GM12872 (cell line): ENCODE results near the gene DTNA.

ENCODE experiments used
- CTCF ChIP-seq: IDR thresholded peaks from 3 replicates; pipeline ENCODE4 v1.5.1; 2011; ENCODE audit warnings: low read depth, mild to moderate bottlenecking, low read length, moderate library complexity; ENCODE audit not compliant: insufficient read depth

The DTNA gene

GRCh38 chr18:34890486-34891085 is 180.5 kb downstream of the DTNA start:
- TF ChIP-seq CTCF = no peak

- TF ChIP-seq CTCF = no peak
Measured at GRCh38 chr18:34892379-34892778, 182.3 kb downstream of the DTNA start.

- no peak for TF ChIP-seq CTCF
Measured at GRCh38 chr18:34893239-34893638, 183.1 kb downstream of the DTNA start.

- no peak for TF ChIP-seq CTCF
Measured at GRCh38 chr18:34901299-34901698, 191.2 kb downstream of the DTNA start.

GRCh38 chr18:34904994-34905393 is 194.9 kb downstream of the DTNA start:
- TF ChIP-seq CTCF = no peak

- TF ChIP-seq CTCF = no peak
Measured at GRCh38 chr18:34909637-34910364, 199.7 kb downstream of the DTNA start.

- no peak for TF ChIP-seq CTCF
Measured at GRCh38 chr18:34911081-34911480, 201.0 kb downstream of the DTNA start.
